Right lobe of liver (tissue), 4 donors: Measurements from ENCODE around the gene CPLX3.

ENCODE experiments used
- POLR2A ChIP-seq: fragments of 450-650 bp; IDR thresholded peaks from one replicate; pipeline ENCODE4 v1.6.1; 2017; ENCODE audit warnings: antibody characterized with exemption, mild to moderate bottlenecking
- TF ChIP-seq, protein P1 (sequence below), 4 donors: fragments of 200-600 bp in 3 of 4; fragments of 450-650 bp in 1 of 4; IDR thresholded peaks; one replicate each; pipeline versions ENCODE4 v1.5.1 to v1.8.0; 2016 to 2022; ENCODE audit warnings: antibody characterized with exemption in 4 of 4, mild to moderate bottlenecking in 2 of 4
- donor health status: DM: no; HTN: no; CAD: no.
- donor health status: DM: no; HTN: no; CAD: no.
- donor health status: DM: no; HTN: yes; CAD: no.

DNA sequence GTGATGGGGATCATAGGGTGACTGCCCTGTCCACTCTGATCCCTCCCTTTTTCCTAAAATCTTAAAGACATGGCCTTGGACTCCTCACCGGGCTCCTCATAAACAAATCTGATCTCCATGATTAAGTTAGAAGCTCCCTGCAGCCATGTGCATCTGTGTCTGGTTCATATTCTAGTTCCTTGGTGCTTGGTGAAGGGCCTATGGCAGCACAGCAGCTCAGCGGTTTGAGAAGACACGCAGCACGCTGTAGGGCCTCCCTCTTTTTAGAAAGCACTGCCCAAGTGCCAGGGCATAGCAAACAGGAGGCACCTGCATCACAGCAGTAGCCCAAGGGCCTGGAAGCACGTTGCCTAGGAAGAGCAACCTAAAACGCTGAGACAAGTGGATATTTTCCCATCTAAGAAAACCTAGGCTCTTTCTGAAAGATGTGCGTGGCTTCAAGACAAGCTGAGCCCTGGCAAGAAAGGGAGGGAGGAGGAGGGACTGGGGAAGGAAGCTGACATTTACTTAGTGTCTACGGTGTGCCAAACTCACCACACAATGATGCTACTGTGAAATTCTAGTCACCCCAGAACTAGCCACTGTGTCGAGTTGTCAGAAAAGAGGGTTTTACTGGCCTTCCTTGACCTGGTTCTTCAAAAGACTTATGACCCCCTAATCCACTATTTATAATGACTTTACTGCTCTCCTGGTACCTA lies 31.4 kb downstream of the CPLX3 start:
- TF ChIP-seq, protein P1, sequence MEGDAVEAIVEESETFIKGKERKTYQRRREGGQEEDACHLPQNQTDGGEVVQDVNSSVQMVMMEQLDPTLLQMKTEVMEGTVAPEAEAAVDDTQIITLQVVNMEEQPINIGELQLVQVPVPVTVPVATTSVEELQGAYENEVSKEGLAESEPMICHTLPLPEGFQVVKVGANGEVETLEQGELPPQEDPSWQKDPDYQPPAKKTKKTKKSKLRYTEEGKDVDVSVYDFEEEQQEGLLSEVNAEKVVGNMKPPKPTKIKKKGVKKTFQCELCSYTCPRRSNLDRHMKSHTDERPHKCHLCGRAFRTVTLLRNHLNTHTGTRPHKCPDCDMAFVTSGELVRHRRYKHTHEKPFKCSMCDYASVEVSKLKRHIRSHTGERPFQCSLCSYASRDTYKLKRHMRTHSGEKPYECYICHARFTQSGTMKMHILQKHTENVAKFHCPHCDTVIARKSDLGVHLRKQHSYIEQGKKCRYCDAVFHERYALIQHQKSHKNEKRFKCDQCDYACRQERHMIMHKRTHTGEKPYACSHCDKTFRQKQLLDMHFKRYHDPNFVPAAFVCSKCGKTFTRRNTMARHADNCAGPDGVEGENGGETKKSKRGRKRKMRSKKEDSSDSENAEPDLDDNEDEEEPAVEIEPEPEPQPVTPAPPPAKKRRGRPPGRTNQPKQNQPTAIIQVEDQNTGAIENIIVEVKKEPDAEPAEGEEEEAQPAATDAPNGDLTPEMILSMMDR (IDR thresholded peaks at IDR 0.05) = no peak
- no peak for TF ChIP-seq POLR2A
